H1 (cell line): Measurements from ENCODE around the gene STX5. TPM values are rescaled to one million over a fixed set of nuclear protein-coding genes. Genes with fewer than 3 reads are reported as not detected.
A peak's percentile ranks its signal among the peaks of the same experiment; 100 is the strongest.

ENCODE experiments used
- CTCF ChIA-PET: fragments of 300-600 bp; sonication (Branson Sonifier 250); formaldehyde crosslinking; loops from one replicate; lab custom pipeline; 2021; ENCODE audit not compliant: partially characterized antibody; lab: Charles Lee
- POLR2A ChIA-PET: fragments of 300-600 bp; sonication (Branson Sonifier 250); formaldehyde crosslinking; loops from one replicate; lab custom pipeline; 2021; ENCODE audit warnings: inconsistent platforms; ENCODE audit not compliant: partially characterized antibody; lab: Charles Lee
- DNase-seq, 2 experiments: peaks; one replicate each; pipeline versions ENCODE4 v3.0.0 to v3.0.0-alpha.2; 2010 to 2022; ENCODE audit warnings: low spot score in 2 of 2, low read depth in 1 of 2, mixed read lengths in 1 of 2
- FAIRE-seq: peaks from 2 replicates; lab custom pipeline; 2011; peaks lifted over from hg19 to GRCh38; lab: Jason Lieb, UNC
- H2AFZ ChIP-seq: 2 replicates; pipeline ENCODE4 v1.8.1; 2012; ENCODE audit warnings: low read length, inconsistent platforms
- H2AK5ac ChIP-seq: 2 replicates; pipeline ENCODE4 v1.6.1; 2013; ENCODE audit warnings: low read depth, low read length
- H2BK120ac ChIP-seq: replicated peaks from 2 replicates; pipeline ENCODE3; 2013; ENCODE audit warnings: low read depth, low read length, inconsistent platforms
- H2BK12ac ChIP-seq: 2 replicates; pipeline ENCODE4 v1.6.1; 2013; ENCODE audit warnings: low read depth, low read length
- H2BK15ac ChIP-seq: 2 replicates; pipeline ENCODE4 v1.6.1; 2013; ENCODE audit warnings: low read length
- H2BK20ac ChIP-seq: 2 replicates; pipeline ENCODE4 v1.6.1; 2013; ENCODE audit warnings: low read length
- H2BK5ac ChIP-seq: 2 replicates; pipeline ENCODE4 v1.6.1; 2013; ENCODE audit warnings: low read depth, low read length
- H3K14ac ChIP-seq: 2 replicates; pipeline ENCODE4 v1.6.1; 2013; ENCODE audit warnings: inconsistent platforms; ENCODE audit not compliant: insufficient read length
- H3K18ac ChIP-seq: 2 replicates; pipeline ENCODE4 v1.6.1; 2013; ENCODE audit warnings: low read length; ENCODE audit errors: extremely low read depth
- H3K23ac ChIP-seq: 2 replicates; pipeline ENCODE4 v1.6.1; 2013; ENCODE audit warnings: inconsistent platforms; ENCODE audit not compliant: insufficient read length
- H3K23me2 ChIP-seq: 2 replicates; pipeline ENCODE4 v1.6.1; 2013; ENCODE audit warnings: low read depth, low read length
- H3K27ac ChIP-seq: 2 replicates; pipeline ENCODE4 v1.6.1; 2011; ENCODE audit warnings: low read depth, low read length, inconsistent platforms
- H3K27me3 ChIP-seq, 4 experiments: replicated peaks in 1 of 4; 1 replicate in 1 of 4; 2 replicates in 3 of 4; pipeline versions ENCODE4 v1.6.1 to v1.8.1; 2011 to 2013; ENCODE audit warnings: low read length in 3 of 4, mild to moderate bottlenecking in 3 of 4, inconsistent platforms in 2 of 4, mixed read lengths in 2 of 4, moderate library complexity in 1 of 4; ENCODE audit not compliant: control insufficient read depth in 3 of 4, insufficient read depth in 3 of 4; ENCODE audit errors: extremely low read depth in 1 of 4
- H3K36me3 ChIP-seq, 4 experiments: 2 replicates each; pipeline versions ENCODE4 v1.6.1 to v1.8.1; 2011 to 2013; ENCODE audit warnings: mild to moderate bottlenecking in 4 of 4, low read length in 3 of 4, moderate library complexity in 2 of 4, control low read depth in 1 of 4, inconsistent platforms in 1 of 4; ENCODE audit not compliant: insufficient read depth in 4 of 4, control insufficient read depth in 2 of 4
- H3K4ac ChIP-seq: replicated peaks from 2 replicates; pipeline ENCODE3; 2013; ENCODE audit warnings: low read length, low read depth, mixed read lengths, inconsistent platforms; ENCODE audit not compliant: insufficient read length
- H3K4me1 ChIP-seq, 4 experiments: replicated peaks in 1 of 4; 1 replicate in 1 of 4; 2 replicates in 3 of 4; pipeline versions ENCODE4 v1.6.1 to v1.8.1; 2011 to 2013; ENCODE audit warnings: low read length in 3 of 4, inconsistent platforms in 2 of 4, mixed read lengths in 1 of 4; ENCODE audit not compliant: insufficient read depth in 4 of 4, control insufficient read depth in 3 of 4
- H3K4me2 ChIP-seq, 2 experiments: 2 replicates each; pipeline versions ENCODE4 v1.6.1 to v1.8.1; 2011 to 2013; ENCODE audit warnings: low read depth in 2 of 2, low read length in 2 of 2, control low read depth in 1 of 2, inconsistent platforms in 1 of 2, mild to moderate bottlenecking in 1 of 2; ENCODE audit not compliant: insufficient read depth in 1 of 2
- H3K4me3 ChIP-seq, 4 experiments: fragments of 200-600, 300-600 bp in 1 of 4; sonication (generic), shearing (Covaris generic), sonication (Bioruptor Twin) in 1 of 4; 2 replicates each; pipeline versions ENCODE4 v1.5.1 to v1.8.1; 2011 to 2016; ENCODE audit warnings: low read length in 4 of 4, low read depth in 3 of 4, control low read depth in 2 of 4, inconsistent platforms in 2 of 4, mild to moderate bottlenecking in 2 of 4, mixed read lengths in 1 of 4, moderate library complexity in 1 of 4; ENCODE audit not compliant: insufficient read depth in 2 of 4; ENCODE audit errors: extremely low read depth in 1 of 4
- H3K56ac ChIP-seq: replicated peaks from 2 replicates; pipeline ENCODE3; 2013; ENCODE audit warnings: low read depth, mild to moderate bottlenecking, mixed read lengths, low read length, inconsistent platforms; ENCODE audit not compliant: insufficient read length
- H3K79me1 ChIP-seq: 2 replicates; pipeline ENCODE4 v1.6.1; 2013; ENCODE audit warnings: low read depth, low read length, control low read depth
- H3K79me2 ChIP-seq, 2 experiments: 2 replicates each; pipeline versions ENCODE4 v1.6.1 to v1.8.1; 2012 to 2013; ENCODE audit warnings: low read length in 2 of 2, mild to moderate bottlenecking in 2 of 2, inconsistent platforms in 1 of 2; ENCODE audit not compliant: insufficient read depth in 2 of 2, control insufficient read depth in 1 of 2
- H3K9ac ChIP-seq, 4 experiments: replicated peaks in 1 of 4; 1 replicate in 1 of 4; 2 replicates in 3 of 4; pipeline versions ENCODE4 v1.6.1 to v1.8.1; 2011 to 2013; ENCODE audit warnings: low read depth in 3 of 4, low read length in 3 of 4, control low read depth in 2 of 4, mild to moderate bottlenecking in 2 of 4, moderate library complexity in 2 of 4, inconsistent platforms in 1 of 4; ENCODE audit errors: extremely low read depth in 1 of 4
- H3K9me3 ChIP-seq, 2 experiments: 2 replicates each; pipeline versions ENCODE4 v1.6.1 to v1.8.1; 2012 to 2013; ENCODE audit warnings: mild to moderate bottlenecking in 2 of 2, moderate library complexity in 2 of 2, control low read depth in 1 of 2, inconsistent platforms in 1 of 2, low read depth in 1 of 2, low read length in 1 of 2, mixed read lengths in 1 of 2; ENCODE audit not compliant: insufficient read depth in 2 of 2
- H4K20me1 ChIP-seq, 2 experiments: replicated peaks in 1 of 2; 2 replicates each; pipeline versions ENCODE3 to v1.8.1; 2011 to 2013; ENCODE audit warnings: inconsistent platforms in 2 of 2, low read length in 2 of 2, mild to moderate bottlenecking in 1 of 2; ENCODE audit not compliant: insufficient read depth in 2 of 2, control insufficient read depth in 1 of 2
- H4K5ac ChIP-seq: 2 replicates; pipeline ENCODE4 v1.6.1; 2013; ENCODE audit warnings: low read length, low read depth, mixed read lengths, inconsistent platforms; ENCODE audit not compliant: insufficient read length
- H4K8ac ChIP-seq: 2 replicates; pipeline ENCODE4 v1.8.0; 2013; ENCODE audit warnings: mild to moderate bottlenecking, moderate library complexity, low read length, inconsistent platforms; ENCODE audit not compliant: insufficient read depth; ENCODE audit errors: extremely low read depth
- H4K91ac ChIP-seq: replicated peaks from 2 replicates; pipeline ENCODE3; 2013; ENCODE audit warnings: low read length, mixed read lengths, inconsistent platforms; ENCODE audit not compliant: insufficient read length
- RAD21 ChIP-seq, 2 experiments: IDR thresholded peaks in 1 of 2; conservative IDR thresholded peaks in 1 of 2; 2 replicates each; pipeline ENCODE4 v1.6.1; 2011; ENCODE audit warnings: low read depth in 2 of 2, low read length in 2 of 2, improper control_type of control experiment in 1 of 2, inconsistent platforms in 1 of 2, mild to moderate bottlenecking in 1 of 2, moderate library complexity in 1 of 2
- TAF1 ChIP-seq: IDR thresholded peaks from 2 replicates; pipeline ENCODE4 v1.6.1; 2011; ENCODE audit warnings: mild to moderate bottlenecking, low read depth, low read length
- whole genome bisulfite sequencing, 2 experiments: shearing (Covaris generic) in 1 of 2; methylation state at CpG; one replicate each; pipeline versions ENCODE4 v1.1.6 to v1.1.7; 2013 to 2015; ENCODE audit warnings: low lambda C conversion rate in 2 of 2, mixed read lengths in 2 of 2, inconsistent platforms in 1 of 2, low coverage in 1 of 2, missing lambda C conversion rate in 1 of 2; ENCODE audit not compliant: insufficient replicate concordance in 2 of 2, insufficient coverage in 1 of 2, insufficient read length in 1 of 2; ENCODE audit errors: extremely low coverage in 1 of 2, missing lambda C conversion rate in 1 of 2; 5-methylcytosine and 5-hydroxymethylcytosine counted together
- polyA plus RNA-seq, 7 experiments: library from polyadenylated mRNA; depleted of rRNA in 3 of 7; stranded (reverse) in 5 of 7; unstranded in 2 of 7; fragments of >200 nt in 5 of 7; fragments of 200-250 nt in 2 of 7; gene quantifications; 1 replicate in 5 of 7; 2 replicates in 1 of 7; 4 replicates in 1 of 7; pipeline versions ENCODE4 v1.2.1 to v1.2.3, GENCODE V29; 2011 to 2013; ENCODE audit warnings: missing spikeins in 2 of 7, mixed read lengths in 2 of 7
- total RNA-seq: library from RNA; stranded (reverse); fragmentation: NEBNext Ultra II Directional; extraction: Animal tissue kit (Norgen Biotek cat#: 25700); gene quantifications from 2 replicates; pipeline ENCODE4 v1.2.1, GENCODE V29; 2021

Gene STX5
- total and polyA plus RNA-seq, 2 of the 8 experiments (the other 6 are each of a cell fraction or from before 2014, with no cell fraction given): 24.2 to 28.5 TPM

DNA sequence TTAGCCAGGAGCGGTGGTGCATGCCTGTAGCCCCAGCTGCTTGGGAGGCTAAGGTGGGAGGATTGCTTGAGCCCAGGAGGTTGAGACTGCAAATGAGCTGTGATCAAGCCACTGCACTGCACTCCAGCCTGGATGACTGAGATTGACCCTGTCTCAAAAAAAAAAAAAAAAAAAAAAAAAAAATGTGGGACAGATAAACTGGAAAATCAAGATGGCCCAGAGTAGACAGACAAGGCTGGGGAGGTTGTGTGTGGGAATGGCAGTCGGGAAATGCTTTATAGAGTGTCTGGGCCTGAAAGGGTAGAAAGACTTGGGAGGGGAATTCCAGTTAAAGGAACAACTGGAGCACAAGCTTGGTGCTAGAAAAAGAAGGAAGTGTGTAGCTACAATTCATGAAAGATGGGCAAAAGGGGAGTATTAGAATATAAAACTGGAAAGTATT, 25.7 kb upstream of the STX5 start:
- TF ChIP-seq RAD21 (IDR thresholded peaks at IDR 0.05 in 1 of 2, conservative IDR thresholded peaks at IDR 0.05 in 1 of 2; ENCODE audit: low read depth in 2 of 2, low read length in 2 of 2) (no peak), TAF1 (0 out of 2 replicates have a peak, but pooled peaks have one; percentile 18)
- Histone ChIP-seq H4K20me1 (peaks cover 4 to 23% of the 10 kb centered on the region in 2 experiments), H3K23me2 (peaks cover 14% of the 10 kb centered on the region), H3K27me3 (no peaks in the 10 kb centered on the region), H2AK5ac (peak overlapping the region; percentile 42; the same call in 1 of the 2 replicates), H3K79me1 (peaks cover 5% of the 10 kb centered on the region; the same call in 1 of the 2 replicates), H3K36me3 (peaks cover 25 to 49% (median 27%) of the 10 kb centered on the region in 4 experiments), H3K4me3 (peak overlapping the region; percentile 74 to 100 (median 90)), H2BK120ac (no peak overlapping the region), H3K9ac (peak overlapping the region; percentile 64 to 100 (median 100); a peak in 5 of 7 replicates), H3K9me3 (no peaks in the 10 kb centered on the region), H3K56ac (no peak overlapping the region), H3K4ac (no peak overlapping the region), H4K8ac (no peak overlapping the region), H2BK15ac (no peak overlapping the region), H3K18ac (peak overlapping the region; percentile 53; the same call in 1 of the 2 replicates), H4K5ac (no peak overlapping the region), H3K4me1 (peaks cover 0 to 14% (median 9%) of the 10 kb centered on the region in 4 experiments; a peak in 4 of 7 replicates), H3K14ac (no peak overlapping the region), H3K27ac (0 out of 2 replicates have a peak overlapping the region, but pooled peaks have one; percentile 26), H2BK20ac (no peak overlapping the region), H3K23ac (no peak overlapping the region), H2BK5ac (peak overlapping the region; percentile 85; the same call in 1 of the 2 replicates), H4K91ac (no peak overlapping the region), H3K4me2 (peak overlapping the region; percentile 78 to 95), H3K79me2 (peaks cover 56 to 97% of the 10 kb centered on the region in 2 experiments), H2AFZ (no peak overlapping the region), H2BK12ac (no peak overlapping the region)
- POLR2A ChIA-PET: interaction anchor here (1.1 to 20.0 kb wide), 18 partner anchors 8 to 832 kb away, joined by 3 to 2104 read pairs (median 30); partner anchors contain the start of genes BSCL2, C11orf98, CSKMT and EEF1G
- no peak for DNase-seq
- CTCF ChIA-PET: interaction anchor here (0.6 to 1.5 kb wide), 9 partner anchors 22 to 784 kb away, joined by 3 to 7 read pairs (median 3); partner anchors contain the start of genes GNG3, SLC3A2 and UQCC3
- FAIRE-seq: no peak
- 31% methylated on average over 2 of the region's 2 CpGs; no CpG with 5 or more reads in 1 of the 2 experiments for WGBS, 2 experiments
